ENCODE measurements around the gene DGCR2.
"Not testable (repeated sequence)": the region's sequence is repeated elsewhere in the genome, so short reads cannot be mapped to it uniquely, and the experiment has no call there.

Gene DGCR2

GRCh38 chr22:19001204-19001603 lies 121.0 kb downstream of the DGCR2 start:
- DNase-seq (ENCODE audit: low read depth): no peak

DNA sequence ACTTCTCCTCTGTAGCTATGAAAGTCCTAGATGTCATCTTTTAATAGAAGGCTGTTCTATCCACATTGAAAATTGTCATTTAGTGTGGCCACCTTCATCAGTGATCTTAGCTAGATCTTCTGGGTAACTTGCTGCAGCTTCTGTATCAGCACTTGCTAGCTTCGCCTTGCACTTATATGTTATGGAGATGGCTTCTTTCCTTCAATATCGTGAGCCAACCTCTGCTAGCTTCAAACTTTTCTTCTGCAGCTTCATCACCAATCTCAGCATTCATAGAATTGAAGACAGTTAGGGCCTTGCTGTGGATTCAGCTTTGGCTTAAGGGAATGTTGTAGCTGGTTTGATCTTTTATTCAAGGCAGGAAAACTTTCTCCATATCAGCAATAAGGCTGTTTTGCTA lies 122.1 kb downstream of the DGCR2 start:
- DNase-seq (ENCODE audit: low read depth): not testable (repeated sequence)

DNA sequence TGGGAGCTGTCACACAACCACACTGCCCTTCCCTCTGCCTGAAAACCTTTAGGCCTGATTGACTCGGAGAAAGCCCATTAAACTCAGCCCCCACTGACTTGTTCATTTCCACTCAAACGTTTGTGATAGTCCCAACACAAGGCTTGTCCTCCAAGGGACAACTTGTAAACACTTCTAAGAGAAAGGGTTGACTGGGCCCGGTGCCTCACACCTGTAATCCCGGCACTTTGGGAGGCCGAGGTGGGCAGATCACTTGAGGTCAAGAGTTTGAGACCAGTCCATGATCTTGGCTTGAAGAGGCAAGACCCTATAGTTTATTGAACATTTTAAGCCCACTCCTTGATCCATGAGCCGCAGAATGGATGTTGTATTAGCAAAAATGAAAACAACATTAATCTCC lies 122.8 kb downstream of the DGCR2 start:
- no peak for DNase-seq (ENCODE audit: low read depth)

- no peak for DNase-seq (ENCODE audit: low read depth)
Observed at GRCh38 chr22:18999008-18999407, 123.2 kb downstream of the DGCR2 start.

DNA sequence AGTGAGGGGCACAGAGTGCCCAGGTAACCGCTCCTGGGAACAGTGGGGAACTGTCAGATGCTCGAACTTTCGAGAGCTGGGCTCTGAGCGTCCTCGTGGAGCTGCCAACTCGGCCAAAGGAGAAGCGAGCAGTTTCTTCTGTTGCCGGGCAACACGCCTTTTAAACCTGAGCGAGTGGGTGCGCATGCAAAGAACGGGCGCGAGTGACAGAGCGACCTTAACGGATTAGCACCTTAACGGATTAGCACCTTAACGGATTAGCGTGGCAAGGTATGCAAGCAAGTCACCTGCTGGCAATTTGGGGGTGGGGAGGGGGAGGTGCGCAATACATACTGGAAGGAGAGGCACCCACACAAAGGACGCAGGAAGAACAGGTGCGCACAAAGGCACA lies 124.3 kb downstream of the DGCR2 start:
- no peak for DNase-seq (ENCODE audit: low read depth)

DNA sequence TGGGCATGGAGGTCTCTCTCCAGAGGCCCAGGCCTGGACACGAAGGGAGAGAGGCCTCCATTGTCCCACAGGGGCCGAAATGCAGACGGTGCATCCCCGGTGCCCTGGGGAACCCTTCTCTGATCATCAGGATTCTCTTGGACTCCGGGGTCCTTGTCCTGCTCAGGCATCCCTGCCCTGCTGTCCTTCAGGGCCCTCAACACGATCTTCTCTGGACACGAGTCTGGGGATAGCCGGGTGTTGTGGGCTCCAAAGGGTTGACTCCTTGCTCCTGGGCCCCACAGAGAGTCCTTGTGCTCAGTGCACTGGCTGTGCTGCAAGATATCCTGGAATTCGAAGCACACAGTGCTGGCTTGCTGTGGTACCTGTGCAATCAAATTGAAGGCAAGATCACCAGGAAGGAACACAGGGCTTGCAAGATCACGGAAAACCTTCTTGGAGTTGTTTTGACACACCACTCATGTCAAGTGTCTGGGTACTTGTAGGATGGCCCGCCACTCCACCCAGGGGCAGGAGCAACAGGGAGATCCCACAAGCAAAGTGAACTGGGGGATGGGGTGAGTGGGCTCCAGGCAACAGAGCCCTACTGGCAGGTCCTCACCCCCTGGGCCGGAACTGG lies 124.8 kb downstream of the DGCR2 start:
- no peak for DNase-seq (ENCODE audit: low read depth)

GRCh38 chr22:18996376-18996900 lies 125.8 kb downstream of the DGCR2 start:
- no peak for DNase-seq (ENCODE audit: low read depth)

DNA sequence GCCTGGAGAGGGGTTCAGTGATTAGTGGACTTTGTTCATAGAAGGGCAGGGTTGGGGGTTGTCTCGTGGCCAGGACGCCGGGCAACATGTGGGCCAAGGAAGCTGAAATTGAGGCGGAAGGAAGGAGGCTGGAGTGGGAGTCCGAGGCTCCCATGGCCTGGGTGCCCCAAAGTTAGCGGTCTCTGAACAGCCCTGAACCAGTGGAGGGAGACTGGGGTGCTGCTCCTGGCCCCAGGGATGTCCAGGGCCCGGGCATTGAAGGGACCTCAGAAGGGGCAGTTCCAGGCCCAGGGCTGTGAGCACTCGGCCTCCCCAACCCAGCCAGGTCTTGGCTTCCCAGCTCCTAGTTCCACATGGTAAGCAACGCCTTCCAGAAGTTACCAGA lies 126.9 kb downstream of the DGCR2 start:
- no peak for DNase-seq (ENCODE audit: low read depth)

GRCh38 chr22:18994701-18995326 lies 127.4 kb downstream of the DGCR2 start:
- no peak for DNase-seq (ENCODE audit: low read depth)

DNA sequence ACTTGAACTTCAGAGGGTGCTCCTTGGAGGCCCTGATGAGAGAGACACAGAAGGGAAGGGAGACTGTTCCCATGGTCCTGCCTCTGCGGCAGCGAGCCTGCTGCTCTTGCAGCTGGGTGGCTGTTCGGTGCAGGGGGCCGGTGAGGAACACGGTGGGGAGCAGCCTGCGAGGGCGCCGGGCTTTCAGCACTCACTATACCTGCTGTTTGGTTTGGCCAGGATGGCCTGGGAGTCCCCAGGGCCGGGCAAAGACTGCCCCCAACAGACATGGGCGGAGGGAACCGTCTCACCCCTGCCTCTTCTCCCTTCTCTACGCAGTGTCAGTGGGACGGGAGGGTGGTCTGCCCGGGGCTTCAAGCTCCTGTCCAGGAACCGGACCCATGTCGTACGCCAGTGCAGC lies 128.2 kb downstream of the DGCR2 start:
- DNase-seq (ENCODE audit: low read depth): no peak

DNA sequence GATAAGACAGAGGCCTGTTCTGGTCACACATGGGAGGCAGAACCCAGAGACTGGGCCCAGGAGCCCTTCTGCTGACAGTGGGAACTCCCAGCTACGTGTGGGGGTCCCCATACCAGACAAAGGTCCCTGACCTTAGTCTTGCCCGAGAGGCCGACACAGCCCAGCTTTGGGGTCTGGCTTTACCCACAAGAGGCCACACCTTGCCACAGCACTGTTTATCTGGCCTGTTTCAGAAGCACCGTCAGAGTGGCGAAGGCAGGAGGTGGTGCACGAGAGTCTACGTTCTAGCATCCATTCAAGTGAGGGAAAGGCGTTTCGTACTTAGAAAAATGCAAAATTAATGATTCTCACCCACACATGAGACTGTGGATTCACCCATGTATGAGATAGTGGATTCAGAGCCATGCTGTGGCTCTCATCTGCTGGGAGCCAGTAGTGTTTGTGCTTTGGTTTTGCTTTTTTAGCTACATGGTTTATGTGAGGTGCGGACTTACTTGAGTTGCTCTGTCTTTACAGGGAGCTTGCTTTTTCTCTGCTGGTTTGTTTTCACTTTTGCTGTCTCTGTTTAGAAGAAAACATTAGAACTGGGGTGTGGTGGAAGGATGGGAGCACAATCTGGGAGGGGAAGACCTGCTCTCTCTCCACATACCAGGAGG lies 129.5 kb downstream of the DGCR2 start:
- DNase-seq (ENCODE audit: low read depth): no peak

DNA sequence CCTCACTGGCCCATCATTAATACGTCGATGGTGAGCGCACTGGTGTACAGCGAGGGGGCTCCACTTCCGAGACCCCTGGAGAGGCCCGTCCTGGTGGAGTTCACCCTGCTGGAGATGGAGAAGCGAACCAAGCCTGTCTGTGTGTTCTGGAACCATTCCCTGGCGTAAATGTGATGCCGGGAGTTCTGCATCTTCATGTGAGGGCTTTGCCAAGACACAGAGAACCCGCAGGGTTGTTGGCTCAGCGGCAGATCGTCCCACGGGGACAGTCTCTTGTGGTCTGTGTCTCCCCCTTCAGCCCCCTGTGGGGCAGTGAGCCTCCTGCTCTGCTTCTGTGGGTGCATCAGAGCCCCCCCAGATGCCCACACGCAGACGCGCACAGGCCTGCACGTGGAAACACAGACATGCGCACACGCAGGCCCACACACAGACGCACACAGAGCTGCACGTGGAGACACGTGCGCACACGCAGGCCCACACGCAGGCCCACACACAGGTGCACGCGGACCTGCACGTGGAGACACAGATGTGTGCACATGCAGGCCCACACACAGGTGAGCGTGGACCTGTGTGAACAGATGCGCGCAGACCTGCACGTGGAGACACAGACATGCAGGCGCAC lies 130.3 kb downstream of the DGCR2 start:
- DNase-seq (ENCODE audit: low read depth): no peak

GRCh38 chr22:18991138-18991432 lies 131.1 kb downstream of the DGCR2 start:
- no peak for DNase-seq (ENCODE audit: low read depth)

GRCh38 chr22:18990355-18991137 lies 131.7 kb downstream of the DGCR2 start:
- no peak for DNase-seq (ENCODE audit: low read depth)

DNA sequence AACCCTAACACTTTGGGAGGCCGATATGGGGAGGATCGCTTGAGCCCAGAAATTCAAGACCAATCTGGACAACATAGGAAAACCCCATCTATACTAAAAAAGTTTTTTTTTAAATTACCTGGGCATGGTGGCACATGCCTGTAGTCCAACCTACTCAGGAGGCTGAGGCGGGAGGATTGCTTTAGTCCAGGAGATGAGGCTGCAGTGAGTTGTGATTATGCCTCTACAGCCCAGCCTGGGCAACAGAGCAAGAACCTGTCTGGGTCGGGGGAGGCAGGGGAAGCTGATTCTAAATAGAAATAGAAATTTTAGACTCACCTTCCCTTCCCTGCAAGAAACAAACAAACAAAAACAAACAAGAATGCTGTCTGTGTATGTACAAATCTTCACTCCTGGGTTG lies 133.3 kb downstream of the DGCR2 start:
- DNase-seq (ENCODE audit: low read depth): no peak

DNA sequence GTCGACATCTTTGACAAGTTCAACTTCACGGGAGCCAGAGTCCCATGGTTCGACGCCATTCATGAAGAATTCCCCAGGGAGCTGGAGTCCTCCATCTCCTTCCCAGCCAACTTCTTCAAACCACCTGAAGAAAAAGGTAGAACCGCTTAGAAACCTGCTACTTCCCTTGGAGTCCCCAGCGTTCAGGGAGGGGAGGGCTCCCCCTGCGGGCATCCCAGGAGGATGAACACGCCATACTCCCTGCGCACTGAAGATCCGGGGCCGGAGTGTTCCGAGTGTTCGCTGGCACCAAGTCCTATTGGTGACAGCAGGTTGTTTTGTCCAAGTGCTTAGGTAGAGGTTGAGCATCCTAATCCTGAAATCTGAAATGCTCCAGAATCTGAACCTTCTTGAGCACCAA lies 134.4 kb downstream of the DGCR2 start:
- no peak for DNase-seq (ENCODE audit: low read depth)

DNA sequence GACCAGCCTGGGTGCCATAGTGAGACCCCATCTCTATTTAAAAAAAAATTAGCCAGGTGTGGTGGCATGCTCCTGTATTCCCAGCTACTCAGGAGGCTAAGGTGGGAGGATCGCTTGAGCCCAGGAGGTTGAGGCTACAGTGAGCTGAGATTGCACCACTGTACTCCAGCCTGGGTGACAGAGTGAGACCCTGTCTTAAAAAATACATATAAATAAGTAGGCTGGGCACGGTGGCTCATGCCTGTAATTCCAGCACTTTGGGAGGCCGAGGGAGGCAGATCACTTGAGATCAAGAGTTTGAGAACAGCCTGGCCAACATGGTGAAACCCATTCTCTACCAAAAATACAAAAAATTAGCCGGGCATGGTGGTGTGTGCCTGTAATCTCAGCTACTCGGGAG lies 135.1 kb downstream of the DGCR2 start:
- DNase-seq (ENCODE audit: low read depth): not testable (repeated sequence)
